22Rv1 (cell line): ENCODE measurements around the gene ATP1A4.

Experiments used
- CTCF ChIP-seq: fragments of 450-650 bp; IDR thresholded peaks from 2 replicates; pipeline ENCODE4 v1.5.1; 2017; ENCODE audit warnings: mild to moderate bottlenecking
- ZFX ChIP-seq: fragments of 450-650 bp; IDR thresholded peaks from 2 replicates; pipeline ENCODE4 v1.6.1; 2017; ENCODE audit warnings: antibody characterized with exemption, borderline replicate concordance

- TF ChIP-seq CTCF (no peak), ZFX (no peak)
Measured at GRCh38 chr1:160129046-160129445, 22.4 kb upstream of the ATP1A4 start.
